Neural crest cell (in vitro differentiated cells): Measurements from ENCODE around the gene NT5C3A. TPM values are rescaled to one million over a fixed set of nuclear protein-coding genes. Genes with fewer than 3 reads are reported as not detected.
"Not testable (repeated sequence)": the region's sequence is repeated elsewhere in the genome, so short reads cannot be mapped to it uniquely, and the experiment has no call there.

Source experiments
- DNase-seq: peaks from one replicate; pipeline ENCODE4 v3.0.0; 2021; ENCODE audit warnings: low read depth, mixed read lengths, low spot score
- H3K27ac Mint-ChIP-seq: one replicate; pipeline ENCODE4 v1.8.0; 2021; ENCODE audit warnings: mild to moderate bottlenecking, mixed read lengths; ENCODE audit not compliant: unreplicated experiment
- H3K27me3 Mint-ChIP-seq: 2 replicates; pipeline ENCODE4 v1.8.0; 2021; ENCODE audit warnings: low read depth, mild to moderate bottlenecking, mixed read lengths
- H3K36me3 Mint-ChIP-seq: 2 replicates; pipeline ENCODE4 v1.8.0; 2021; ENCODE audit warnings: low read depth, mild to moderate bottlenecking, mixed read lengths
- H3K4me1 Mint-ChIP-seq: 2 replicates; pipeline ENCODE4 v1.8.0; 2021; ENCODE audit warnings: mixed read lengths
- H3K4me3 Mint-ChIP-seq: one replicate; pipeline ENCODE4 v1.8.0; 2021; ENCODE audit warnings: mild to moderate bottlenecking, mixed read lengths
- H3K9me3 Mint-ChIP-seq: 2 replicates; pipeline ENCODE4 v1.8.0; 2021; ENCODE audit warnings: mixed read lengths
- total RNA-seq: library from RNA; stranded (reverse); gene quantifications from 2 replicates; pipeline ENCODE4 v1.2.1, GENCODE V29; 2021
- TF ChIP-seq, protein P1 (sequence below): fragments of 200-600 bp; sonication (generic); conservative IDR thresholded peaks from 2 replicates; pipeline ENCODE4 v1.5.0; 2021; ENCODE audit warnings: antibody characterized with exemption, mild to moderate bottlenecking

The NT5C3A gene
- total RNA-seq, 1 donor from 2014 or later, result 35.5 TPM

DNA sequence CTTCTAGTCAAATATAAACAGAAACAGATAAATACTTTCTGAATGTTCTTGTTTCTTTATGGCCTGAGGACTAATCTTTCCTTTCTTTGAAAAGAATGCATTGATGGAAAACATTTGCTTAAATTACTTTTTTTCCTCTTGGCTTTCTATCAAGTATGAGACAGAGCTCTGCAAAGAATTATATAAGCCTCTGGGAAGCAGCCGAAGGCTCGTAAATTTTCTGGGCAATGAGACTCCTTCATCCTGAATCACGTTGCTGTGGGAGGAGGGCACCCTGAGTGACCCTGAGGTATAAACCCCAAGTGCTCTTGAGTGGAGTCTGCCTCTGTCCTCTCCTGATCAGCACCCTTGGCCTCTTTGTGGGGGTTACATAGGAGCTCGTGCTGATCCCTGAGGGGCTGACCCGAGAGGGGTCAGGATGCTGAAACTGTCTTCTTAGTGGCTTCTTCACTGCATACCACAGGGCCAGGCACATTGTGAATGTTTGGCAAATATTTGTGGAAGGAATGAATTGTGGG is 71.4 kb downstream of the NT5C3A start:
- not testable (repeated sequence) for DNase-seq, H3K27me3 Mint-ChIP-seq, H3K36me3 Mint-ChIP-seq, H3K4me1 Mint-ChIP-seq, H3K9me3 Mint-ChIP-seq, H3K4me3 Mint-ChIP-seq, H3K27ac Mint-ChIP-seq

DNA sequence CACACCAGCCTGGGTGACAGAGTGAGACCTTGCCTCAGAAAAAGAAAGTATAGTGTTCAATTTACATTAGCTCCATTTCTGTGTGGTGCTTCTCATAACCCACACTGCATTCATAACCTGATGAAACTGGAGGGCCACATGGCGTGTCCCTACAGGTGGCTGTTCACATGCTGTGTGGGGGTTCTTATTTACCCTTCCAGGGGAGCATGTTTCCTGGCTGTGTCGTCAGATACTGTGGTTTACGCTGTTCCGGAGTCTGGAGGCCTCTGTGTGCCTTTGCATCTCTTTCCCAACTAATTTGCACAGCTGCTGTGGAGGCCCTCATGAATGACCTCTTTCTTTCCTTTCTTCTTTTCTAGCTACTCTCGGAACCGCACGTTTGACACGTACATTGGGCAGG is 74.4 kb downstream of the NT5C3A start:
- H3K4me1 Mint-ChIP-seq, H3K27ac Mint-ChIP-seq, H3K4me3 Mint-ChIP-seq, H3K36me3 Mint-ChIP-seq, H3K9me3 Mint-ChIP-seq, H3K27me3 Mint-ChIP-seq, DNase-seq: not testable (repeated sequence)

DNA sequence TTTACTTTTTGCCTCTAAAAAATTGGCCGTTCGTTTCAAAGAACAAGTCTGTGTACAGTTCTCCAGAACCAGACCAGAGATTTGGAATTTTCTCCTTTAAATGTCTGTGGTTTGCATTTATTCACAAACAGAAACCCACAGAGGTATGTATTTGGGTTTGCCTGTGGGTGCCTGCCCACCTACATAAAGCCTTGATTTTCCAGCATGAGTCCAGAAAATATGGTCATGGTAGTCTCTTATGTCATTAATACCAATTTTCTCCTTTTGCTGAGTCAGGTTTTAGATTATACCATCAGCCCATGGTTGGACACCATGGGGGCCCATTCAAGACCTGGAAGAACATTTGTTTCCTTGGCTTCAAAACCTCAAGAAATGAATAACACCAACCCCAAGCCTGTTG is 82.7 kb downstream of the NT5C3A start:
- H3K27ac Mint-ChIP-seq, H3K9me3 Mint-ChIP-seq, H3K36me3 Mint-ChIP-seq, H3K4me3 Mint-ChIP-seq, DNase-seq, H3K4me1 Mint-ChIP-seq, H3K27me3 Mint-ChIP-seq: not testable (repeated sequence)

DNA sequence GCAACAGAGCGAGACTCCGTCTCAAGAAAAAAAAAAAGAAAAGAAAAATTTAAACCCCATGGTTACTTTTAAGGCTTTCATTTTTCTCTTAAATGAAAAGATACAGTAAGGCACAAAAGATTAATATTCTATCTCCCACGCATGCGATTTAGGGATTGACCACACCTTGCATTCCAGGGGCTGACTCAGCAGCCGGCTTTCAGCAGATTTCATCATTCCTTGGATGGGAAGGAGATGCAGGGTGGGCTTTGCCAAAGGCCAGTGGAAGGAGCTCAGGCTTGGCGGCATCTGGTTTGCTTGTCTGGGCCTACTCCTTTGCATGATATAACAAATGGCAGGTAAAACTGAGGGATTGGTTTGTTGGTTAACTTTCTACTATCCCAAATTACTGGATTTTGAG is 83.3 kb downstream of the NT5C3A start:
- not testable (repeated sequence) for H3K27ac Mint-ChIP-seq, DNase-seq, H3K4me3 Mint-ChIP-seq, H3K4me1 Mint-ChIP-seq, H3K9me3 Mint-ChIP-seq, H3K36me3 Mint-ChIP-seq, H3K27me3 Mint-ChIP-seq

DNA sequence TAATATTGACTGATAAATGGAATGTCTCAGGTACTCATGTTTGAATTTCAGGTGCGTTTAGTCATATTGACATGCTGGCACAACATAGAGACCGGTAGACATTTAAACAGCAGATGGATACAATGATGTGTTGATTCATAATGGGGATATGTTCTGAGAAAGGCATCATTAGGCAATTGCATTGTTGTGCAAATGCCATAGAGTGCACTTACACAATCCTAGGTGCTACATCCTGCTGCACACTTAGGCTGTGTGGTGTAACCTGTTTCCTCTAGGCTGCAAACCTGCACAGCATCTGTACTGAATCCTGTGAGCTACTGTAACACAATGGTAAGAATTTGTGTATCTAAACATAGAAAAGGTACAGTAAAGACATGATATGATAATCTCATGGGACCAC is 85.4 kb downstream of the NT5C3A start:
- H3K27me3 Mint-ChIP-seq, H3K27ac Mint-ChIP-seq, H3K9me3 Mint-ChIP-seq, H3K36me3 Mint-ChIP-seq, H3K4me3 Mint-ChIP-seq, DNase-seq, H3K4me1 Mint-ChIP-seq: not testable (repeated sequence)

DNA sequence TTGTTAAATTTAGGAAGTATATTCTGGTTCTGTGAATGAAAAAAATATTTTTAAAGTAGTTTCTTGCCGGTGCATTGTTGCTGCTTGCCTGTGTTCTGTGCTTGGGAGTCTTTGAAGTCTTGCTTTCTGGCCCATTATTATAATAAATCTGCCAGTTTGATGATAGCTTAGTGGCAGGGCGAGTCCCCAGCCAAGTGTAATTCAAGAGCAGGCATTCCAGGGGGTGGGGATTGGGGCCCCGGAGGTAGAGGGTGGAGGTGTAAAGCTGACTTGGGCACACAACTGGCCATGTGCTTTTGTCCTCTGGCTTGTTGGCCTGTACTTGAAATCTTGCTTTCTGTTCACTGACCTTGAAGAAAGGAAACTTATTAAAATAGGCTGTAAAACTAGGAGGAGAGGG is 90.6 kb downstream of the NT5C3A start:
- H3K9me3 Mint-ChIP-seq, H3K4me1 Mint-ChIP-seq: not testable (repeated sequence)

DNA sequence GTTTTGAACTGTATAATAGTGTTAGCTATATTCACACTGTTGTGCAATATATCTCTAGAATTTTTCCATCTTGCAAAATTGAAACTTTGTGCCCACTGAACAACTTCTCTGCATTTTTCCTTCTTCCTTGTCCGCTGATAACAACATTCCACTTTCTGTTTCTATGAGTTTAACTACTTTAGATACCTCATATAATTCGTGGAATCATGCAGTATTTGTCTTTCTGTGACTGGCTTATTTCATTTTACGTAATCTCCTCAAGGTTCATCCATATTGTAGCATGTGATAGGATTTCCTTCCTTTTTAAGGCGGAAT is 95.4 kb downstream of the NT5C3A start:
- H3K9me3 Mint-ChIP-seq, H3K27ac Mint-ChIP-seq, DNase-seq, H3K36me3 Mint-ChIP-seq, H3K4me1 Mint-ChIP-seq, H3K27me3 Mint-ChIP-seq, H3K4me3 Mint-ChIP-seq: not testable (repeated sequence)

More for the DNA sequence above, 90.6 kb downstream of the NT5C3A start:
- H3K27ac Mint-ChIP-seq, H3K27me3 Mint-ChIP-seq, H3K36me3 Mint-ChIP-seq, DNase-seq, H3K4me3 Mint-ChIP-seq: not testable (repeated sequence)

DNA sequence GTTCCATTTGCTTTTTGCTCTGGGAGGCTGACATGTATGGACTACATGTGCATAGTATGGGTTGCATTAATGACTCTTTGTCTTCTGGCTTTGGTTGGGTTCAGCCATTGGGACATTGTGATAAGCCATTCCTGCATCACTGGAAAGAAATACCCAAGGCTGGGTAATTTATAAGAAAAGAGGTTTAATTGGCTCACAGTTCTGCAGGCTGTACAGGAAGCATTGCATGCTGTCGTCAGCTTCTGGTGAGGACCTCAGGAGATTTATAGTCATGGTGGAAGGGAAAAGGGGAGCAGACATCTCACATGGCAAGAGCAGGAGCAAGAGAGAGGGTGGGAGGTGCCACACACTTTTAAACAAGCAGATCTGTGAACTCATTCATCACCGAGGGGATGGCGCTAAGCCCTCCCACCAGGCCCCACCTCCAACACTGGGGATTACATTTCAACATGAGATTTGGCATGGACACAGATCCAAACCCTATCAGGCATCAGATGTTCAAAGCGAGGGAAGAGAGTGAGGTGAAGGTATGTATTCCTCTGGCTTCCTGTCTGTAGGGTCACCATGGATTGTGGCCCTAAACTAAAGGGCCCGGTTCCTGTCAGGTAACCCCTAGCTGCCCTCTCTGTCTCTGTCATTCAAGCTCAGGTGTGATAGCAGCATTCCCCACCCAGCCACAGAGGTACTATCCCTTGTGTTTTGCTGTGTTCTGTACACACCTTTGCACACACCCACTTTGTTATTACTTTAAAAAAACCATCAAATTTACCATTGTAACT is 95.9 kb downstream of the NT5C3A start:
- not testable (repeated sequence) for H3K27ac Mint-ChIP-seq

DNA sequence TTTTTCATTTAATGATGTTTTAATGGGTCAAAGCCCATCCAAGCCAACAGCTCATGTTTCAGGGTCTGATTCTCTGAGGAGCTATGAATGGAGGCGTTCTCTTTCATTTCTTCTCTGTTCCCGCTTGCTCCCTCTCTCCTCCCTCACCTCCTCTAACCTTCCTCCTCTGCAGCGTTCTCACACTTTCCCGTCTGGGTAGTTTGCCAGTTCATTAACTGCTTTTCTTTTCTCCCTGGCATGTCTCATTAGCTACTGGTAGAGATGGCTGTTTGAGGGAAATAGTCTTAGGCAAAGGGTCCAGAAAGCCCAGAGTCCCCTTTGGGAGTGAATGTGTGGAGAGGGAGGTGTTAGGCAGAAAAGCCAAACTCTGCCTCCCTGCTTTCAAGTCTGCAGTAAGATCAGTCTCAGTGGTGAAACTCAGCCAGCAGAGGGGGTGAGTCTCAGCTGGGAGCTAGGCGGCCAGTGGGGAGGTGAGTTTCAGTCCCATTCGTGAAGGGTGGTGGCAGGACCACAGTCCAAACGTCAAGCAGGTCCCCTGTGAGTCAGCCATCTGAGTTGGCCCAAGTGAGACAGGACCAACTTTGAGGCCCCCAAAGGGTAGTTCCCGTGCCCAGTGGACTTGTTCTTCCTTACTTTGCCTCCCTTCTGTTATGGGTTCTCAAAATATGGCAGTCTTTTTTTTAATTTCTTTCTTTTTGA is 98.0 kb downstream of the NT5C3A start:
- not testable (repeated sequence) for H3K27ac Mint-ChIP-seq, H3K9me3 Mint-ChIP-seq, H3K4me3 Mint-ChIP-seq, H3K27me3 Mint-ChIP-seq, DNase-seq, H3K4me1 Mint-ChIP-seq, H3K36me3 Mint-ChIP-seq
- TF ChIP-seq, protein P1, sequence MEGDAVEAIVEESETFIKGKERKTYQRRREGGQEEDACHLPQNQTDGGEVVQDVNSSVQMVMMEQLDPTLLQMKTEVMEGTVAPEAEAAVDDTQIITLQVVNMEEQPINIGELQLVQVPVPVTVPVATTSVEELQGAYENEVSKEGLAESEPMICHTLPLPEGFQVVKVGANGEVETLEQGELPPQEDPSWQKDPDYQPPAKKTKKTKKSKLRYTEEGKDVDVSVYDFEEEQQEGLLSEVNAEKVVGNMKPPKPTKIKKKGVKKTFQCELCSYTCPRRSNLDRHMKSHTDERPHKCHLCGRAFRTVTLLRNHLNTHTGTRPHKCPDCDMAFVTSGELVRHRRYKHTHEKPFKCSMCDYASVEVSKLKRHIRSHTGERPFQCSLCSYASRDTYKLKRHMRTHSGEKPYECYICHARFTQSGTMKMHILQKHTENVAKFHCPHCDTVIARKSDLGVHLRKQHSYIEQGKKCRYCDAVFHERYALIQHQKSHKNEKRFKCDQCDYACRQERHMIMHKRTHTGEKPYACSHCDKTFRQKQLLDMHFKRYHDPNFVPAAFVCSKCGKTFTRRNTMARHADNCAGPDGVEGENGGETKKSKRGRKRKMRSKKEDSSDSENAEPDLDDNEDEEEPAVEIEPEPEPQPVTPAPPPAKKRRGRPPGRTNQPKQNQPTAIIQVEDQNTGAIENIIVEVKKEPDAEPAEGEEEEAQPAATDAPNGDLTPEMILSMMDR, result peak; percentile 46

More for the DNA sequence above, 95.9 kb downstream of the NT5C3A start:
- not testable (repeated sequence) for H3K4me1 Mint-ChIP-seq, H3K9me3 Mint-ChIP-seq, DNase-seq, H3K27me3 Mint-ChIP-seq, H3K36me3 Mint-ChIP-seq, H3K4me3 Mint-ChIP-seq

Other genes with a start within 250 kb of the NT5C3A start
- gene KBTBD2, start 171.0 kb downstream of the NT5C3A start, total RNA-seq, result 40.9 and 41.3 TPM in 2 replicates
- gene FKBP9, start 105.3 kb downstream of the NT5C3A start, total RNA-seq, result 78.0 and 85.6 TPM in 2 replicates
- 27.5 and 32.7 TPM in 2 replicates for gene RP9, start 46.6 kb upstream of the NT5C3A start, total RNA-seq
- 13.9 and 16.2 TPM in 2 replicates for gene BBS9, start 66.8 kb upstream of the NT5C3A start, total RNA-seq